Choroid plexus epithelial cell (primary cell): ENCODE results near the gene GOLIM4.

Experiments used
- DNase-seq: peaks from one replicate; pipeline ENCODE4 v3.0.0-alpha.2; 2010; ENCODE audit warnings: low read depth
- H3K4me3 ChIP-seq: 2 replicates; pipeline ENCODE4 v1.5.1; 2011; ENCODE audit warnings: low read depth, mild to moderate bottlenecking, control low read depth, low read length, moderate library complexity
- CTCF ChIP-seq: conservative IDR thresholded peaks from 2 replicates; pipeline ENCODE4 v1.5.1; 2011; ENCODE audit warnings: low read depth, mild to moderate bottlenecking, control low read depth, inconsistent platforms, low read length, moderate library complexity

GOLIM4 gene

GRCh38 chr3:168096210-168096652 lies 507 bp upstream of the GOLIM4 start:
- H3K4me3 ChIP-seq: peak overlapping the region; percentile 93
- DNase-seq: peak; percentile 95
- TF ChIP-seq CTCF: no peak

GRCh38 chr3:168094877-168095610 lies 680 bp downstream of the GOLIM4 start:
- H3K4me3 ChIP-seq: peak overlapping the region; percentile 93
- peak; percentile 39 for TF ChIP-seq CTCF
- DNase-seq: peak; percentile 64

GRCh38 chr3:168094580-168094876 lies 1.2 kb downstream of the GOLIM4 start:
- peak; percentile 68 for DNase-seq
- TF ChIP-seq CTCF: no peak
- peak overlapping the region; percentile 93 for H3K4me3 ChIP-seq

DNA sequence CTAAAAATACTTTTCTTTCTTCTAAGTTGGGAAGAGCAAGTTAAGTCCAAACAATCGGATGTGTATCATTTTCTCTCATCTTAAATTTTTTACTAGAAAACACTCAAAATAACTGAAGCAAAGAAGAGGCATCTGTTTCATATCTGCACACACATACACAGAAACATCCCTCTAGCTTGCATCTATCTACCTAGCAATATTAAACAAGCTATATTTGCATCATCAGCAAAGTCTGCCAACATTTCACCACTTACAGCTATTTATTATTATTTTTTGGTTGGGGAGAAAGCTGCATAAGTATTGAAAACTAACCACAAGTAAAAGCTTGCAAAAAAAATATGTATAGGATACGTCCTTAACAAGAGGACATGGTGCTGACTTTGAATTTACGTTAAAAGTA lies 1.9 kb downstream of the GOLIM4 start:
- no peak for TF ChIP-seq CTCF
- no peak for DNase-seq
- H3K4me3 ChIP-seq: peak overlapping the region; percentile 93

DNA sequence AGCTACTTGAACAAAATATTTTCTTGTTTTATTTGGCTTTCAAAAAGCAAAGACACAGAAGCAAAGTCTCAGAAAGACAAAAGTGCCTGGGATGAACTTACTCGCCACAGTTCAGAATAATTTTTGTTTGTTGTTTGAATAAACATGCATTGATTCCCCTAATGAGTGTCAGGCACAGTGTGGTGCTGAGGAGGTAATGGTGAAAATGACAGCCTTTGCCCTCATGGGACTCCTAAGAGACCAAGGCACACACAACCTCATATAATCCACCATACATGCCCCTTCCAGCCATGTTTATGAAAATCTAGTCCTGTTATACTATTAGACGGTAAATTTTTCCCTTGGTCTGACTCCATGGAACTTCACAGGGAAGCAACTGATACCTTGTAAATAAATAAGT lies 2.5 kb downstream of the GOLIM4 start:
- H3K4me3 ChIP-seq: peak overlapping the region; percentile 93
- no peak for TF ChIP-seq CTCF
- DNase-seq: no peak

DNA sequence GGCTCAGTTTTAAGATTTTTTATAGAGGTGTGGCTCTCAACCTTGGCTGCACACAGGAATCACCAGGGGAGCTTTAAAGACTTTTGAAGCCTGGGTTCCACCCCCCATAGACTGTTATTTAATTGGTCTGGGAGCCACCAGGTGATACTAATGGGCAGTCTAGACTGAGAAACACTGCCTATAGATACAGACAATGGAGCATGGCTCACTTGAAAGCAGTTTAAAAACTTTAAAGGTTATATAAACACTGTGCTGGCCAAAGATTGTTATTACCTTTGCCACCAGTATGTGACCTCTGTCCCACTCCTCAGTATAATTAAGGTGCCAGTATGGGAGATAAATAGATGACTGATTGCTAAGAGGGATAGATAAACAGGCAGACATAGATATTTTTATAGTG lies 3.8 kb downstream of the GOLIM4 start:
- no peak for TF ChIP-seq CTCF
- no peak overlapping the region for H3K4me3 ChIP-seq
- no peak for DNase-seq

DNA sequence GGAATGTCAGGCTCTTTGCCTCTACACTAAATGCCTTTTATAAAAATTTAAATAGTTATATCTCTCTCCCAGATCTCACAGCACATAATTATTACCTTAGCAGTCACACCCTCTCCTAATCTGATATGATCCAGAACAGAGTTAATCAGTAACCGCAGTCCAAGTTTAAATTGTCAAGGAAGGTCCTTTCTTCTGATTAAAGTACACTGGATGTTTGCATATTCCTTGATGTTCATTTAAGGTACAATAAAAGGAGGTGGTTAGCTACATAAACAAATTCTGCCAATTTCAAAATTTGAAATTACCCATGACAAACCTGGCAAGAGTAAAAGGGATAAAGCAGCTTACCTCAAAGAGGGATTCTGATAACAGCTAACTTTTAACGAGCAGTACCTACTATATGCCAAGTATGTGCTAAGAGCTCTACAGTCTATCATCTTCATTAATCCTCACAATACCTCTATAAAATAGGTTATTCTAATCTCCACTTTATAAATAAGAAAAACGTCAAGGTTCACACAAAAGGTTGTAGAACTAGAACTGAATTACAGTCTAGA lies 4.3 kb downstream of the GOLIM4 start:
- no peak overlapping the region for H3K4me3 ChIP-seq
- no peak for DNase-seq
- no peak for TF ChIP-seq CTCF
